Suprapubic skin (tissue), 3 donors: ENCODE measurements around the gene ARF6.

Source experiments
- POLR2A ChIP-seq, 2 donors: fragments of 450-650 bp; IDR thresholded peaks; one replicate each; pipeline ENCODE4 v1.6.1; 2017; ENCODE audit warnings: antibody characterized with exemption in 2 of 2, mild to moderate bottlenecking in 2 of 2, moderate library complexity in 2 of 2
- TF ChIP-seq, protein P1 (sequence below), 2 donors: fragments of 200-600 bp in 1 of 2; fragments of 450-650 bp in 1 of 2; sonication (generic) in 1 of 2; IDR thresholded peaks; one replicate each; pipeline ENCODE4 v1.5.1; 2016 to 2019; ENCODE audit warnings: antibody characterized with exemption in 2 of 2, mild to moderate bottlenecking in 1 of 2, moderate library complexity in 1 of 2

GRCh38 chr14:49868720-49869114, 24.2 kb upstream of the ARF6 start:
- TF ChIP-seq, protein P1, sequence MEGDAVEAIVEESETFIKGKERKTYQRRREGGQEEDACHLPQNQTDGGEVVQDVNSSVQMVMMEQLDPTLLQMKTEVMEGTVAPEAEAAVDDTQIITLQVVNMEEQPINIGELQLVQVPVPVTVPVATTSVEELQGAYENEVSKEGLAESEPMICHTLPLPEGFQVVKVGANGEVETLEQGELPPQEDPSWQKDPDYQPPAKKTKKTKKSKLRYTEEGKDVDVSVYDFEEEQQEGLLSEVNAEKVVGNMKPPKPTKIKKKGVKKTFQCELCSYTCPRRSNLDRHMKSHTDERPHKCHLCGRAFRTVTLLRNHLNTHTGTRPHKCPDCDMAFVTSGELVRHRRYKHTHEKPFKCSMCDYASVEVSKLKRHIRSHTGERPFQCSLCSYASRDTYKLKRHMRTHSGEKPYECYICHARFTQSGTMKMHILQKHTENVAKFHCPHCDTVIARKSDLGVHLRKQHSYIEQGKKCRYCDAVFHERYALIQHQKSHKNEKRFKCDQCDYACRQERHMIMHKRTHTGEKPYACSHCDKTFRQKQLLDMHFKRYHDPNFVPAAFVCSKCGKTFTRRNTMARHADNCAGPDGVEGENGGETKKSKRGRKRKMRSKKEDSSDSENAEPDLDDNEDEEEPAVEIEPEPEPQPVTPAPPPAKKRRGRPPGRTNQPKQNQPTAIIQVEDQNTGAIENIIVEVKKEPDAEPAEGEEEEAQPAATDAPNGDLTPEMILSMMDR (IDR thresholded peaks at IDR 0.05): no peak
- TF ChIP-seq POLR2A (IDR thresholded peaks at IDR 0.05): no peak
